ENCODE data around the gene OR2B6.

Gene OR2B6

DNA sequence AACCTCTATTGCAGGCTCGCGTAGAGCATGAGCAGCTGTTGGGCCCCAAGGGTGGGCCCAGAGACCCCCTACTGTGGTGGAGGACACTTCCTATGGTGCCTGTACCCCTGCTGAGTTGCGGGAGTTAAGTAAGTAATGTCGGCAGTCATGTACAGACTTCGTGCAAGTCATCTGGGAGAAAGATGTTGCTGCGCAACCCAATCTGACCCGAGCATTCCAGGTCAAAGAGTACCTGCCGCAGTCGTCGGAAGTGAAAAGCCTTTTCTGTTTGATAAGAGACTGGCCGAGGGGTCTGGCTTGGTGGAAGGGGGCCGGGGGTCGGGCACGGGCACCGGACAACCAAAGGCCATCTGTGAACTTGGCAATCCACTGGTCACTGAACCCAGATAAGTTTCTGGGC lies 44.3 kb downstream of the OR2B6 start:
- DNase-seq = no peak

DNA sequence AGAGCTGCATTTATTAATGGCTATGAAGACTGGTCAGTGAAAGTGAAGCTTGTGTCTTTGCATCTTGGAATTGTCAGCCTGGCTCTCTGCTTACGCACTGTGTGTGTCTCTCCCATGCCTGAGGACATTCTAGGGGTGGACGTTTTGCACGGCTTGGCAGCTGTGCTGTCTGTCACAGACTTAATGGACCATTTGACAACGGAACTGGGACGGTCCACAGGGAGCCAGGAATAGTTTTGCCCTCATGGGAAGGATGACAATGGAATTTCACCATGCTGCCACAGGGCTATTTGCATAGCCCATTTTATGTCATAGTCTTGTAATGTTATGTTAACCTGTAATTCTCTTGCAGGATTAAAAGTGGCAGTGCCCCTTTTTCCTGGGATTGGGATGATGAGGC lies 44.7 kb downstream of the OR2B6 start:
- DNase-seq = no peak

DNA sequence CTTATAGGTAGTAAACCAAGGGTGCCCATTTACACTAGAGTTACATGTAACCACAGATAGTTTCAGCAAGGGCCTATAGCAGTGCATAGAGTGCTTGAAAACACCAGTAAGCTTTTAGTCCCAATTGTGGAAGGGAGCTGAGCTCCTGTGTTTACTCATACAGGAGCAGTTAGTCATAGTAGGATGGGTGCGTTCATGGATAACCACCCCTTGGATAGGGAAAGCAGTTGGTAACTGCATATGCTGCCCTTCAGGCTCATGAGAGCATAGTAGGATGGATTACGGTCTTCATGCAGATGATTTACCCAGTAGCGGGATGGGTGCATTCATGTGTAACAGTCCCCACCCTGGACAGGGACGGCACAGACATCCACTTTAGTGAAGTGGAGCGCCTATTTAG lies 45.1 kb downstream of the OR2B6 start:
- no peak for DNase-seq

DNA sequence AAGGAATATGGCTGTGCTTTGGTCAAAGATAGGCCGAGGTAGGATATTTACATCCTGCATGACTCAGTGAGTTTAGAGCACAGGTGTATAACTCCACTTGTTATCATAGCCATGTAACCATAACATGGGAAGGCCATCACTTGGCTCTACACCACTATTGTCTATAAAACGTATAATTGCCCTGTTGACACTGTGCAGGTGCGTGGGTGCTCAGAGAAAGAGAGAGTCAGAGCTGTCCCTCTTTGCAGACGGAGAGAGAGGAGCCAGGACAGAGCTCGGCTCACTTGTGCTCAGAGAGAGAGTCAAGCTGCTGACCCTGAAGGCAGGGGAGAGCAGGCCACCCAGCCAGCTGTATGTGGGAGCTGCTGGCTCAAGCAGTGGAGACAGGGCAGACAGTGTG lies 46.0 kb downstream of the OR2B6 start:
- DNase-seq = no peak

DNA sequence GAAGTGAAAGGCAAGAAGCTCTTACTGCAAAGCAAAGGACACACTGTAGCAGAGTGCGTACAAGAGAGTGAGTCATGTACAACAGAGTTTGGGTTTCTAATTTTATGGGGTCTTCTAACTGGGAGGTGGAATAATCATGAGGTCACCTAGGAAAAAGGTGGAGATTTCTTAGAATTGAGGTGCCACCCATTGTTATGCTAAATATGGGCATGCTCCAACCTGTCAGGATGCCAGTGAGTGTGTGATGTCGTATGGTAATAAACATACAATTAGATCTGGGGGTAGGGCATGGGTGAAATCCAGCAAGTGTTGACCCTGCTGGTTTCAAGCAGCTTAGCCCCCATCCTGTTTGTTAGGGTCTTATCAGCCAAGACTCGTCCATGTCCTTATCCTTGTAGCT lies 46.6 kb downstream of the OR2B6 start:
- DNase-seq = peak; percentile 9

DNA sequence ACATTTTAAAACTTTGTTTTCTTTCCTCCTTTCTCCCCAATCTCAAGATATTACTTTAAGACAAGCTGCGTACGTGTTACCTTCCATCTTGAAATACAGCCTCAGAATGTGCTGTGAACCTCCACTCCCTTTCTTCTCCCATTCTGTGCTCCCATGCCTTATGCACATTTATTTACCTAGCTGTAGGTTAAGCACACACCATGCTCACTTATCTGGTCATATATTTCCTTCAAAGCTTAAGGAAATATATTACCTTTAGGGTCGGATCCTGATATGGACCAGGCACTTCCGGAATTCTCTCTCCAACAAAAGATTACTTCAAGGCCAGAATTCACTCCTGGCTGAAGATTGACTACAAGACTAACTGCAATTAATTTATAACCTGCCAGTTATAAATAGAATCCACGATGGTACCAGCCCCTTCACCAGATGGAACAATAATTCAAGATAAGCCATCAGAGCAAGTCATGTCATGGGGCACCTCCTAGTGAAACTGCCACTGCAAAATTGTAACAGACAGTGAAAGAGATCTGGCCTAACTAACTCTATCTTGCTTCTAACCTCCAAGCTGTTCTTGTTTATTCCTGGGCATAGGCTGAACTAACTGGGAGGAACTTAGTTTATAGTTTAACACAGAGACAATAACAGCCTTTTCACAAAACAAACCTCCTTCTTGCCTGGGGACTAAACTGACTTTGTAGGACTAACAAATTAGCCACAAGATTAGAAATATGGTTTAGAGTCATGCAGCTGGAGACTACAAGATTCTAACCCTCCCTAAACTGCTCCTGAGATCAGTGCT lies 47.5 kb downstream of the OR2B6 start:
- peak; percentile 60 for DNase-seq

DNA sequence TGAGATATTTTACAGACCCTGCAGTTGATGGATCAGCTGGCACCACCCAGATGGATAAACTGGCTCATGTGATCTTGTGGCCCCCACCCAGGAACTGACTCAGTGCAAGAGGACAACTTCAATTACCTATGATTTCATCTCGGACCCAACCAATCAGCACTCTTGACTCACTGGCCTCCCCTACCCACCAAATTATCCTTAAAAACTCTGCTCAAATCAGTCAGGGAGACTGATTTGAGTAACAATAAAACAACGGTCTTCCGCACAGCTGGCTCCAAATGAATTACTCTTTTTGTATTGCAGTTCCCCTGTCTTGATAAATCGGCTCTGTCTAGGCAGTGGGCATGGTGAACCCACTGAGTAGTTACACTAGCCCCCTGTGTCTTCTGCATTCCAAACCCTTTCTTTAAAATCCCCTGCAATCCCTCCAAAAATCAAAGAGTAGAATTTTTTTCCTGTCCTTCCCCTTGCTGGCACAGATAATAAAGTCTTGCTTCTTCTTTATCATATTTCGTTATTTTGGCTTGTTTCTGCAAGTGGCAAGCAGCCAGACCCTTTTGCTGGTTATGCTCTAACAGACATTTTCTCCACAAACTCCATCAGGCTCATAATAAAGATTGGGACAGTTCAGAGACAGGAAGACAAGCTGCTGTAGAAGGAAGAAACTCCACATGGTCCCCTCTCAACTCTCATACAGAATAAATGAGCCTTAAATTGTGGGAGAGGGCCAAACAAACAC lies 48.3 kb downstream of the OR2B6 start:
- DNase-seq = peak; percentile 45

DNA sequence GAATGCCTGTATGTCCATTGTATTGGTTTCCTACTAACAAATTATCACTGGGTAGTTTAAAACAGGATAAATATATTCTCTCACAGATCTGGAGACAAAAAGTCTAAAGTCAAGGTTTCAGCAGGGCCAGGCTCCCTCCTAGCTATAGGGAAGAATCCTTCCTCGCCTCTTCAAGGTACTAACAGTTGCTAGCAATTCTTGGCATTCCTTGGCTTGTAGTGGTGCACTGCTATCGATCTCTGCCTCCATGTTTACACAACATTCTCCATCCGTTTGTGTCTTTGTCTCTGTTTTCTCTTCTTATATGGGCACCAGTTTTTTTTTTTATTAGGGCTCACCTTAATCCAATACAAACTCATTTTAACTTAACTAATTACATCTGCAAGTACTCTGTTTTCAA lies 48.9 kb downstream of the OR2B6 start:
- no peak for DNase-seq

Measured in hematopoietic multipotent progenitor cell treated with erythropoietin and hydrocortisone succinate and interleukin-3 and kit ligand, for 8 days (in vitro differentiated cells).